Astrocyte (in vitro differentiated cells and primary cell): ENCODE results near the gene C1orf21. TPM values are rescaled to one million over a fixed set of nuclear protein-coding genes. Genes with fewer than 3 reads are reported as not detected.

Source experiments
- DNase-seq: peaks from one replicate; pipeline ENCODE4 v3.0.0-alpha.2; 2010; ENCODE audit warnings: low read depth
- FAIRE-seq: peaks from 2 replicates; lab custom pipeline; 2011; peaks lifted over from hg19 to GRCh38; lab: Jason Lieb, UNC
- H2AFZ ChIP-seq: 2 replicates; pipeline ENCODE4 v1.6.0; 2012; ENCODE audit warnings: low read depth, low read length, inconsistent platforms
- H3K27ac ChIP-seq: 2 replicates; pipeline ENCODE4 v1.5.1; 2011; ENCODE audit warnings: low read depth, low read length, inconsistent platforms
- H3K27me3 ChIP-seq: 2 replicates; pipeline ENCODE4 v1.6.0; 2011; ENCODE audit warnings: low read length, inconsistent platforms; ENCODE audit not compliant: insufficient read depth
- H3K36me3 ChIP-seq: 2 replicates; pipeline ENCODE4 v1.5.1; 2011; ENCODE audit warnings: low read length, inconsistent platforms; ENCODE audit not compliant: insufficient read depth
- H3K4me1 ChIP-seq: 2 replicates; pipeline ENCODE4 v1.5.1; 2011; ENCODE audit warnings: low read length, inconsistent platforms; ENCODE audit not compliant: insufficient read depth
- H3K4me2 ChIP-seq: 2 replicates; pipeline ENCODE4 v1.6.0; 2012; ENCODE audit warnings: low read length, inconsistent platforms
- H3K4me3 ChIP-seq: 2 replicates; pipeline ENCODE4 v1.5.1; 2011; ENCODE audit warnings: low read depth, mild to moderate bottlenecking, low read length, inconsistent platforms; ENCODE audit not compliant: insufficient read depth
- H3K79me2 ChIP-seq: 2 replicates; pipeline ENCODE4 v1.6.0; 2012; ENCODE audit warnings: mild to moderate bottlenecking, low read length, inconsistent platforms; ENCODE audit not compliant: insufficient read depth
- H3K9ac ChIP-seq: 2 replicates; pipeline ENCODE4 v1.6.0; 2012; ENCODE audit warnings: mild to moderate bottlenecking, low read length, inconsistent platforms
- H3K9me3 ChIP-seq: 2 replicates; pipeline ENCODE4 v1.5.1; 2012; ENCODE audit warnings: low read depth, mild to moderate bottlenecking, low read length, inconsistent platforms; ENCODE audit not compliant: insufficient read depth
- H4K20me1 ChIP-seq: 2 replicates; pipeline ENCODE4 v1.6.0; 2012; ENCODE audit warnings: low read length, inconsistent platforms; ENCODE audit not compliant: insufficient read depth
- H3K27ac Mint-ChIP-seq: one replicate; pipeline ENCODE4 v1.8.0; 2021; ENCODE audit warnings: mild to moderate bottlenecking, mixed read lengths; ENCODE audit not compliant: unreplicated experiment
- H3K27me3 Mint-ChIP-seq: one replicate; pipeline ENCODE4 v1.8.0; 2021; ENCODE audit warnings: low read depth, mixed read lengths; ENCODE audit not compliant: unreplicated experiment
- H3K36me3 Mint-ChIP-seq: one replicate; pipeline ENCODE4 v1.8.0; 2021; ENCODE audit warnings: low read depth, mixed read lengths; ENCODE audit not compliant: unreplicated experiment
- H3K4me1 Mint-ChIP-seq: one replicate; pipeline ENCODE4 v1.8.0; 2021; ENCODE audit warnings: low read depth, mixed read lengths; ENCODE audit not compliant: unreplicated experiment
- H3K4me3 Mint-ChIP-seq: one replicate; pipeline ENCODE4 v1.8.0; 2021; ENCODE audit warnings: mild to moderate bottlenecking, moderate library complexity, mixed read lengths; ENCODE audit not compliant: unreplicated experiment
- H3K9me3 Mint-ChIP-seq: one replicate; pipeline ENCODE4 v1.8.0; 2021; ENCODE audit warnings: mild to moderate bottlenecking, mixed read lengths; ENCODE audit not compliant: unreplicated experiment
- CTCF ChIP-seq: IDR thresholded peaks from 2 replicates; pipeline ENCODE4 v1.5.1; 2011; ENCODE audit warnings: low read depth, mild to moderate bottlenecking, inconsistent platforms, low read length, moderate library complexity; ENCODE audit not compliant: insufficient read depth
- EZH2 ChIP-seq: IDR thresholded peaks from 2 replicates; pipeline ENCODE4 v1.6.1; 2012; ENCODE audit warnings: mild to moderate bottlenecking, low read length, inconsistent platforms; ENCODE audit not compliant: insufficient read depth
- total RNA-seq: library from RNA; stranded (reverse); gene quantifications from 2 replicates; pipeline ENCODE4 v1.2.1, GENCODE V29; 2021

Gene C1orf21
- total RNA-seq, 1 donor from 2014 or later, result 15.1 TPM

DNA sequence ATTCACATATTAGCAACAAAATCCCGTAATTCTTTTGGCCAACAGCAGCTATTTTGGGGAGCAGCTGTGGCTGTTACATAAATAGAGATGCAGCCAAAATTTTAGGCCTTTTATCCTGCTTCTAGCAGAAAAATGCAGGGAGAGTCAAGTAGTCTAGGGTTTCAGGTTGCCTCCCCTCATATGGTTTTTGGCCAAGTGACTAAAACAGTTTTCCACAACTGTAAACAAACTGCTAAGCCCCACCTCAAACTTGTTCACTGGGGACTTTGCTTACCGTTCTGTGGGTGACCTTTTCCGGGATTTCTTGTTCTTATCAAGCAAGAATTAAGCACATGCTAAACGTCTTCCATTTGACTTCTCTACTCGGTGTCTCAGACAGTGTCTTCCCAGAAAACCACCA lies 234.4 kb downstream of the C1orf21 start:
- TF ChIP-seq EZH2 (no peak), CTCF (no peak)
- Mint-ChIP-seq H3K27ac (no peak overlapping the region), H3K4me3 (no peak overlapping the region), H3K36me3 (peaks cover 7% of the 10 kb centered on the region), H3K9me3 (no peaks in the 10 kb centered on the region), H3K27me3 (no peaks in the 10 kb centered on the region), H3K4me1 (peaks cover 5% of the 10 kb centered on the region)
- Histone ChIP-seq H3K4me3 (no peak overlapping the region), H3K79me2 (no peaks in the 10 kb centered on the region), H3K4me2 (no peak overlapping the region), H3K4me1 (peaks cover 5% of the 10 kb centered on the region), H3K36me3 (no peaks in the 10 kb centered on the region), H3K9ac (no peak overlapping the region), H3K27me3 (no peaks in the 10 kb centered on the region), H3K27ac (no peak overlapping the region), H4K20me1 (no peaks in the 10 kb centered on the region), H3K9me3 (no peaks in the 10 kb centered on the region), H2AFZ (no peak overlapping the region)
- DNase-seq (peak; percentile 20), FAIRE-seq (no peak)

DNA sequence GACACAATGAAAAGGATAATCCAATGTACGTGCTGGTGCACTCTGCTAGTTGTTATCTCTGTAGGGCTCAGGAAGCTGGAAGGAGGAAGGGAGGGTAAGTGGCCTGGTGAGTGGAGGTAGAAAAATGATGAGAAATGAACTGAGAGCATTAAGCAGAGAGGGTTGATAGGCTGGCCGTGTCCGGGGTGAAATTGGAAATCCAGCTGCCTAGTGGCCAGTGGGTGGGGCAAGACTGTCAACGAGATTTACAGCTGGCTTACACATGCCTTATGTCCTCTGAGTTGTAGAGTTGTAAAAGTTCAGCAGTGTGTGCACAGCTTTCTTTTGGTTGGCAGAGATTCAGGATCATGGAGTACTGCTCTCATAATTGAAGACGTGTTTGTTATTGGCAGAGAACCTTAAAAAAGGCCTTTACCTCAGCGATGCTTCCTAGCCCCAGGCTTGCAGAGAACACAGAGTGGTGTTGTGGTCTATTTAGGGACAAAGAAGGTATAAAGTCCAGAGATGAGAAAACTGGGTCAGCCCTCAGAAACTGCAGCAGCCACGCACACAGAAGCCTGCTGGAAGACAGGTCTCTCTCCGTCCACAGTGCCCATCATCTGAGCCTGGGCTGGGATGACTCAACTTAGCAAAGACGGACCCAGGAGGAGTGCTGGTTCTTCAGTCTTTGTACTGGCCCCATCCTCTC lies 235.5 kb downstream of the C1orf21 start:
- Histone ChIP-seq H2AFZ (no peak overlapping the region), H3K4me1 (peaks cover 5% of the 10 kb centered on the region), H4K20me1 (no peaks in the 10 kb centered on the region), H3K79me2 (no peaks in the 10 kb centered on the region), H3K27ac (no peak overlapping the region), H3K9ac (no peak overlapping the region), H3K9me3 (no peaks in the 10 kb centered on the region), H3K27me3 (no peaks in the 10 kb centered on the region), H3K4me3 (no peak overlapping the region), H3K36me3 (no peaks in the 10 kb centered on the region), H3K4me2 (no peak overlapping the region)
- FAIRE-seq (no peak), DNase-seq (peak; percentile 64)
- Mint-ChIP-seq H3K27me3 (no peaks in the 10 kb centered on the region), H3K36me3 (peaks cover 7% of the 10 kb centered on the region), H3K4me1 (peaks cover 5% of the 10 kb centered on the region), H3K27ac (no peak overlapping the region), H3K4me3 (no peak overlapping the region), H3K9me3 (no peaks in the 10 kb centered on the region)
- TF ChIP-seq CTCF (no peak), EZH2 (no peak)

DNA sequence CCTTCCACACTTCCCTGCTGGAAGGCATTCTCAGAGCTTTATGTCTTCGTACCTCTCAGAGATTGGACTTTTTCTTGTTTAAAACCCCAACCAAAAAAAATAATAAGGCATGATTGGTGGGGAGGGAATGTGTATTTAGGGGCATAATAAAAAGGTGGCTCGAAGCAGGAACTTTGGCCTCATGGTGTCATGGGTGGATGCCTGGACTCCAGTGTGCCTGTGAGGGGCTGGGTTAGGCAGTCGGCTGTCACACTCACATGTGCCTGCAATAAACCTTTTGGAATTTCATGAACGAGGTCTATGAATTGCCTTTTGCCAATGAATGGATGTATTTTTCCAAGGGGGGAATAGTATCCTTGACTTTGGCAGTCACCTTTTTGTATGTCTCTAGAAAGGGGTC lies 236.6 kb downstream of the C1orf21 start:
- H3K36me3 Mint-ChIP-seq, result peaks cover 7% of the 10 kb centered on the region
- Histone ChIP-seq H3K4me3 (no peak overlapping the region), H3K36me3 (no peaks in the 10 kb centered on the region), H3K9me3 (no peaks in the 10 kb centered on the region), H3K4me2 (no peak overlapping the region), H3K9ac (no peak overlapping the region), H3K79me2 (no peaks in the 10 kb centered on the region), H3K4me1 (peaks cover 5% of the 10 kb centered on the region), H2AFZ (no peak overlapping the region), H3K27ac (no peak overlapping the region), H3K27me3 (no peaks in the 10 kb centered on the region), H4K20me1 (no peaks in the 10 kb centered on the region)
- no peak overlapping the region for H3K27ac Mint-ChIP-seq
- no peaks in the 10 kb centered on the region for H3K27me3 Mint-ChIP-seq
- peaks cover 6% of the 10 kb centered on the region for H3K4me1 Mint-ChIP-seq
- FAIRE-seq (no peak), DNase-seq (no peak)
- no peak overlapping the region for H3K4me3 Mint-ChIP-seq
- TF ChIP-seq CTCF (no peak), EZH2 (no peak)
- no peaks in the 10 kb centered on the region for H3K9me3 Mint-ChIP-seq
